Common myeloid progenitor, CD34-positive (primary cell): ENCODE measurements around the gene GJA9.
"Not testable (repeated sequence)": the region's sequence is repeated elsewhere in the genome, so short reads cannot be mapped to it uniquely, and the experiment has no call there.

ENCODE experiments used
- CTCF ChIA-PET: fragments of 350-600 bp; sonication (Branson Sonifier 250); formaldehyde crosslinking; loops from one replicate; lab custom pipeline; 2021; ENCODE audit warnings: antibody characterized with exemption; lab: Charles Lee
- POLR2A ChIA-PET: fragments of 350-600 bp; sonication (Branson Sonifier 250); formaldehyde crosslinking; loops from one replicate; lab custom pipeline; 2021; ENCODE audit warnings: antibody characterized with exemption; lab: Charles Lee
- DNase-seq, 3 donors: peaks; one replicate each; pipeline versions ENCODE4 v3.0.0 to v3.0.0-alpha.2; 2013
- H3K27ac ChIP-seq, 2 experiments: 1 replicate in 1 of 2; 2 replicates in 1 of 2; pipeline ENCODE4 v1.7.0; 2013; ENCODE audit warnings: inconsistent platforms in 2 of 2, low read length in 2 of 2, mild to moderate bottlenecking in 2 of 2, low read depth in 1 of 2, moderate library complexity in 1 of 2; ENCODE audit not compliant: severe bottlenecking in 2 of 2, insufficient read depth in 1 of 2, poor library complexity in 1 of 2
- H3K27me3 ChIP-seq, 5 experiments: replicated peaks in 2 of 5; 1 replicate in 3 of 5; 2 replicates in 2 of 5; pipeline versions ENCODE4 v1.6.1 to v1.7.0; 2013; ENCODE audit warnings: low read length in 4 of 5, mild to moderate bottlenecking in 2 of 5, moderate library complexity in 2 of 5, inconsistent platforms in 1 of 5; ENCODE audit not compliant: insufficient read depth in 5 of 5, control insufficient read depth in 4 of 5
- H3K36me3 ChIP-seq, 4 experiments: 1 replicate in 2 of 4; 2 replicates in 2 of 4; pipeline versions ENCODE4 v1.6.1 to v1.7.0; 2013; ENCODE audit warnings: low read length in 3 of 4, control low read depth in 1 of 4, mild to moderate bottlenecking in 1 of 4; ENCODE audit not compliant: control insufficient read depth in 4 of 4, insufficient read depth in 4 of 4
- H3K4me1 ChIP-seq, 4 experiments: 1 replicate in 3 of 4; 2 replicates in 1 of 4; pipeline versions ENCODE4 v1.6.1 to v1.7.1; 2013; ENCODE audit warnings: low read length in 3 of 4, mild to moderate bottlenecking in 3 of 4, control low read depth in 1 of 4, inconsistent platforms in 1 of 4, moderate library complexity in 1 of 4; ENCODE audit not compliant: control insufficient read depth in 4 of 4, insufficient read depth in 4 of 4; ENCODE audit errors: control extremely low read depth in 1 of 4
- H3K4me3 ChIP-seq, 7 experiments: 1 replicate in 4 of 7; 2 replicates in 3 of 7; pipeline versions ENCODE4 v1.5.1 to v1.7.0; 2013; ENCODE audit warnings: mild to moderate bottlenecking in 7 of 7, low read length in 6 of 7, moderate library complexity in 6 of 7, inconsistent platforms in 2 of 7, low read depth in 2 of 7, control low read depth in 1 of 7; ENCODE audit not compliant: insufficient read depth in 4 of 7, control insufficient read depth in 1 of 7; ENCODE audit errors: extremely low read depth in 1 of 7
- H3K9me3 ChIP-seq, 5 experiments: 1 replicate in 4 of 5; 2 replicates in 1 of 5; pipeline versions ENCODE4 v1.6.1 to v1.7.1; 2013; ENCODE audit warnings: low read length in 4 of 5, mild to moderate bottlenecking in 2 of 5, inconsistent platforms in 1 of 5, low read depth in 1 of 5, moderate library complexity in 1 of 5; ENCODE audit not compliant: control insufficient read depth in 4 of 5, insufficient read depth in 2 of 5; ENCODE audit errors: control extremely low read depth in 1 of 5
- WGBS: methylation state at CpG from one replicate; pipeline ENCODE4 v1.1.5; 2013; ENCODE audit not compliant: insufficient coverage; 5-methylcytosine and 5-hydroxymethylcytosine counted together

Gene GJA9

DNA sequence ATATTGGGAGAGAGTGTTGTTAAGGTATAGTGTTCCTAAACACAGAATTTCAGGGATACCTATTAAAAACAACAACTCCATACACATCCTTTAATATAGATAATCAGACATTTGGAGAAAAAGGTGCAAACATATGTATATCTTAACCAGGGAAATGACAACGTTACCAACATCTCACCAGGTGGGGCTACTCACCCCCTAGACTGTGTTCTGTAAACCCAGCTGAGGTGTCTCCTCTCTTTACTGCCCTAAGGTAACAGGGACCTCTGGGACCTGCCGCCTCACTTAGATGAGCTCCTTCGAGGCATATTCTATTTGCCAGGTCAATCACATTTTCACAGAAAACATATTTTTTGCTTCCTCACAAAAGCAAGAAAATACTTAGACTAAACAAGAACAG is 35.2 kb downstream of the GJA9 start:
- Histone ChIP-seq H3K4me1 (peaks cover 5 to 17% (median 11%) of the 10 kb centered on the region in 4 experiments), H3K4me3 (no peak overlapping the region), H3K27me3 (no peaks in the 10 kb centered on the region), H3K27ac (no peak overlapping the region), H3K36me3 (peaks cover 10 to 55% (median 24%) of the 10 kb centered on the region in 4 experiments), H3K9me3 (no peaks in the 10 kb centered on the region)
- ChIA-PET CTCF (interaction anchor here (0.8 kb wide), 1 partner anchor 36 kb away, joined by 3 read pairs; no protein-coding TSS in a partner anchor), POLR2A (no interaction called here)
- WGBS, result 100% methylated on average over 3 of the region's 3 CpGs
- DNase-seq, result no peak

GRCh38 chr1:38845088-38845487 is 36.3 kb downstream of the GJA9 start:
- peaks cover 5 to 17% (median 11%) of the 10 kb centered on the region in 4 experiments for H3K4me1 ChIP-seq
- H3K4me3 ChIP-seq, H3K9me3 ChIP-seq, H3K27ac ChIP-seq, H3K27me3 ChIP-seq, DNase-seq, POLR2A ChIA-PET: not testable (repeated sequence)
- WGBS, result no CpG with 5 or more reads among the region's 3 CpGs
- peaks cover 10 to 56% (median 25%) of the 10 kb centered on the region in 4 experiments for H3K36me3 ChIP-seq
- CTCF ChIA-PET, result interaction anchor here (0.8 kb wide), 1 partner anchor 35 kb away, joined by 3 read pairs; no protein-coding TSS in a partner anchor

- Histone ChIP-seq H3K27me3 (no peaks in the 10 kb centered on the region), H3K36me3 (peaks cover 17 to 54% (median 32%) of the 10 kb centered on the region in 4 experiments), H3K4me1 (peaks cover 0 to 2% (median under 1%) of the 10 kb centered on the region in 4 experiments), H3K9me3 (no peaks in the 10 kb centered on the region), H3K27ac (no peak overlapping the region), H3K4me3 (no peak overlapping the region)
- 33% methylated on average over 2 of the region's 2 CpGs for WGBS
- ChIA-PET POLR2A (interaction anchor here (0.7 kb wide), 1 partner anchor 330 kb away, joined by 3 read pairs; no protein-coding TSS in a partner anchor), CTCF (interaction anchor here (1.8 kb wide), 1 partner anchor 8 kb away, joined by 4 read pairs; no protein-coding TSS in a partner anchor)
- no peak for DNase-seq
These were observed 41.1 kb downstream of the GJA9 start for GRCh38 chr1:38840281-38840680.

DNA sequence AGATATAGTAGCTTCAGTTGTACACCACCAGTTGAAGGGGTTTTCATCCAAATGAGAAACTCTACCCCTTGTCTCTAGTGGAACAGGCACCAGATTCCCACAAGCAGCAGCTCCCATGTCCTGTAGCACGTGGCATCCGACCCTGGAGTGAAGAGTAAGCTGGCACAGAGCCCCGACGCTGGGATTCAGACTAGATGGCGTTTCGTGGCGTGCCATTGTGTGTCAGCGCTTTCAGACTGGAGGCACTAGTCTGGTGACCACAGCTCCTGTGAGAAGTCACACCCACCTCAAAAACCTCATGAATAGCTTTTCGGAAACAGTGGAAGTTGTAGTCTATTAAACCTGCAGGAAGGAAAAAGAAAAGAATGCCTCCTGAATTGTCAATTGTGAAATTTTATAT is 42.0 kb downstream of the GJA9 start:
- WGBS, result 100% methylated on average over 1 of the region's 9 CpGs
- no peaks in the 10 kb centered on the region for H3K27me3 ChIP-seq
- CTCF ChIA-PET, result interaction anchor here (1.0 kb wide), 1 partner anchor 19 kb away, joined by 3 read pairs; no protein-coding TSS in a partner anchor
- H3K27ac ChIP-seq, result no peak overlapping the region
- H3K36me3 ChIP-seq, result peaks cover 15 to 46% (median 31%) of the 10 kb centered on the region in 4 experiments
- H3K4me1 ChIP-seq, result peaks cover 7 to 11% (median 9%) of the 10 kb centered on the region in 4 experiments
- DNase-seq, result no peak
- no peak overlapping the region for H3K4me3 ChIP-seq
- H3K9me3 ChIP-seq, result no peaks in the 10 kb centered on the region
- POLR2A ChIA-PET, result no interaction called here

DNA sequence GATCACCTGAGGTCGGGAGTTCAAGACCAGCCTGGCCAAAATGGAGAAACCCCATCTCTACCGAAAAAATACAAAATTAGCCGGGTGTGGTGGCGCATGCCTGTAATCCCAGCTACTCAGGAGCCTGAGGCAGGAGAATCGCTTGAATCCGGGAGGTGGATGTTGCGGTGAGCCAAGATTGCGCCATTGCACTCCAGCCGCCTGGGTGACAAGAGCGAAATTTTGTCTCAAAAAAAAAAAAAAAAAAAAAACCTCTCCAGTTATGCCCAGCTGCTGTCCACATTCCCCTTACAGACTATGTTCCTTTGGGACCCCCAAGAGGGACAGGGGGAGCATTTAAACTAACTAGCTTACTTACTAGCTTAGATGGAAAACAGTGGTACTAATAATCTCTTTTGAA is 45.1 kb downstream of the GJA9 start:
- H3K27me3 ChIP-seq, POLR2A ChIA-PET, DNase-seq, H3K9me3 ChIP-seq, H3K27ac ChIP-seq, H3K4me3 ChIP-seq: not testable (repeated sequence)
- Histone ChIP-seq H3K36me3 (peaks cover 10 to 31% (median 22%) of the 10 kb centered on the region in 4 experiments), H3K4me1 (peaks cover 19 to 28% (median 25%) of the 10 kb centered on the region in 4 experiments)
- WGBS, result 100% methylated on average over 8 of the region's 10 CpGs
- CTCF ChIA-PET, result interaction anchor here (0.6 to 1.7 kb wide), 4 partner anchors 806 to 1811 kb away, joined by 4 to 8 read pairs (median 6); no protein-coding TSS in a partner anchor

GRCh38 chr1:38834937-38835827 is 46.2 kb downstream of the GJA9 start:
- peak; percentile 87 to 93 (median 91) for DNase-seq
- peaks cover 19 to 28% (median 25%) of the 10 kb centered on the region in 4 experiments for H3K4me1 ChIP-seq

More at GRCh38 chr1:38834937-38835827, 46.2 kb downstream of the GJA9 start:
- ChIA-PET CTCF (interaction anchor here (0.6 to 5.2 kb wide), 10 partner anchors 8 to 833 kb away, joined by 3 to 40 read pairs (median 5); no protein-coding TSS in a partner anchor), POLR2A (interaction anchor here (0.5 to 0.6 kb wide), 2 partner anchors 57 to 148 kb away, joined by 3 to 6 read pairs; no protein-coding TSS in a partner anchor)
- H3K27ac ChIP-seq, result no peak overlapping the region
- H3K9me3 ChIP-seq, result no peaks in the 10 kb centered on the region
- WGBS, result no CpG with 5 or more reads among the region's 3 CpGs
- peak overlapping the region in 1 of 7 experiments; percentile 56 for H3K4me3 ChIP-seq
- H3K36me3 ChIP-seq, result peaks cover 9 to 23% (median 17%) of the 10 kb centered on the region in 4 experiments
- H3K27me3 ChIP-seq, result peaks cover 0 to 3% (median 0%) of the 10 kb centered on the region in 5 experiments
